ENCODE results near the gene RFC3.

- no peak for TF ChIP-seq CTCF (IDR thresholded peaks at IDR 0.05)
- no peak for TF ChIP-seq EZH2 (IDR thresholded peaks at IDR 0.05)
Observed at GRCh38 chr13:33869005-33869404, 51.1 kb downstream of the RFC3 start.

Data from neural progenitor cell (in vitro differentiated cells).